HG03378 (cell line): ENCODE measurements around the gene DIP2C.

ENCODE experiments used
- ATAC-seq: cut with Tn5 transposase; IDR thresholded peaks from one replicate; pipeline ENCODE4 v1.9.1; 2021; ENCODE audit warnings: mild to moderate bottlenecking, moderate library complexity; ENCODE audit not compliant: unreplicated experiment

The DIP2C gene

GRCh38 chr10:230758-231157 lies 458.7 kb downstream of the DIP2C start:
- ATAC-seq, result no peak

GRCh38 chr10:228366-228765 lies 461.1 kb downstream of the DIP2C start:
- ATAC-seq, result no peak

GRCh38 chr10:227014-227413 lies 462.5 kb downstream of the DIP2C start:
- no peak for ATAC-seq

- no peak for ATAC-seq
These were observed 463.4 kb downstream of the DIP2C start for GRCh38 chr10:226018-226417.

- ATAC-seq, result no peak
These were observed 464.9 kb downstream of the DIP2C start for GRCh38 chr10:224571-224970.
